PC-3 (cell line): Measurements from ENCODE around the gene OR2AG2. TPM values are rescaled to one million over a fixed set of nuclear protein-coding genes. Genes with fewer than 3 reads are reported as not detected.
"Not testable (repeated sequence)": the region's sequence is repeated elsewhere in the genome, so short reads cannot be mapped to it uniquely, and the experiment has no call there.

ENCODE experiments used
- ATAC-seq: fragments of 200-7000 bp; cut with Tn5 transposase; 2 replicates; pipeline ENCODE4 v1.9.1; 2020; ENCODE audit warnings: mild to moderate bottlenecking, moderate library complexity
- BruUV-seq: library from RNA; stranded (reverse); fragments of 400-500 nt; replicated peaks from 2 replicates; lab custom pipeline; 2021; lab: Mats Ljungman, UMichigan
- CTCF ChIA-PET: fragments of 300-600 bp; sonication (Branson Sonifier 250); formaldehyde crosslinking; loops from one replicate; lab custom pipeline; 2022; ENCODE audit warnings: antibody characterized with exemption; lab: Charles Lee
- POLR2A ChIA-PET: fragments of 300-600 bp; sonication (Branson Sonifier 250); formaldehyde crosslinking; loops from one replicate; lab custom pipeline; 2022; ENCODE audit warnings: antibody characterized with exemption; ENCODE audit not compliant: unreplicated experiment; lab: Charles Lee
- DNase-seq: peaks from one replicate; pipeline ENCODE4 v3.0.0-alpha.2; 2015
- H2AFZ ChIP-seq: fragments of 300-600 bp; sonication (generic); 2 replicates; pipeline ENCODE4 v1.6.0; 2016; ENCODE audit warnings: antibody characterized with exemption, low read length
- H3F3A ChIP-seq: fragments of 300-600 bp; sonication (generic); one replicate; pipeline ENCODE4 v1.6.0; 2017; ENCODE audit warnings: antibody characterized with exemption, low read length, control low read depth, mild to moderate bottlenecking; ENCODE audit not compliant: unreplicated experiment
- H3K27ac ChIP-seq: fragments of 300-600 bp; sonication (generic); 2 replicates; pipeline ENCODE4 v1.5.1; 2016; ENCODE audit warnings: mild to moderate bottlenecking, low read length
- H3K27me3 ChIP-seq: fragments of 300-600 bp; sonication (generic); 2 replicates; pipeline ENCODE4 v1.6.1; 2016; ENCODE audit warnings: low read length, mixed read lengths
- H3K36me3 ChIP-seq: fragments of 300-600 bp; sonication (generic); 2 replicates; pipeline ENCODE4 v1.6.1; 2016; ENCODE audit warnings: low read depth, mixed run types, low read length, mixed read lengths
- H3K4me1 ChIP-seq: fragments of 300-600 bp; sonication (generic); 2 replicates; pipeline ENCODE4 v1.5.1; 2016; ENCODE audit warnings: low read length; ENCODE audit not compliant: insufficient read depth
- H3K4me2 ChIP-seq: fragments of 300-600 bp; sonication (generic); 2 replicates; pipeline ENCODE4 v1.6.0; 2016; ENCODE audit warnings: low read length
- H3K4me3 ChIP-seq: fragments of 300-600 bp; sonication (generic); 2 replicates; pipeline ENCODE4 v1.5.1; 2016; ENCODE audit warnings: mild to moderate bottlenecking, low read length, mixed read lengths
- H3K79me2 ChIP-seq: fragments of 300-600 bp; sonication (generic); 2 replicates; pipeline ENCODE4 v1.6.1; 2017; ENCODE audit warnings: low read length, mixed read lengths
- H3K9ac ChIP-seq: fragments of 300-600 bp; sonication (generic); 2 replicates; pipeline ENCODE4 v1.6.0; 2016; ENCODE audit warnings: mild to moderate bottlenecking, low read length
- H3K9me2 ChIP-seq: fragments of 300-600 bp; sonication (generic); replicated peaks from 2 replicates; pipeline ENCODE4 v1.6.1; 2016; ENCODE audit warnings: mixed run types, low read length, mixed read lengths
- H3K9me3 ChIP-seq: fragments of 300-600 bp; sonication (generic); 2 replicates; pipeline ENCODE4 v1.6.1; 2016; ENCODE audit warnings: low read length, mixed read lengths
- H4K20me1 ChIP-seq: fragments of 300-600 bp; sonication (generic); 2 replicates; pipeline ENCODE4 v1.6.1; 2016; ENCODE audit warnings: low read length, mixed read lengths
- CTCF ChIP-seq: fragments of 300-600 bp; sonication (generic); conservative IDR thresholded peaks from 2 replicates; pipeline ENCODE4 v1.5.1; 2017; ENCODE audit warnings: antibody characterized with exemption, low read depth, mild to moderate bottlenecking, low read length
- EZH2 ChIP-seq: fragments of 300-600 bp; sonication (generic); IDR thresholded peaks from one replicate; pipeline ENCODE4 v1.6.1; 2017; ENCODE audit warnings: antibody characterized with exemption, mild to moderate bottlenecking, low read length; ENCODE audit not compliant: unreplicated experiment
- EZH2phosphoT487 ChIP-seq: fragments of 300-600 bp; sonication (generic); IDR thresholded peaks from 2 replicates; pipeline ENCODE4 v1.6.1; 2018; ENCODE audit warnings: mild to moderate bottlenecking, antibody characterized with exemption, low read length, borderline replicate concordance
- intact Hi-C: fragments of 100-400 bp; cut with micrococcal nuclease; formaldehyde crosslinking; loops from 2 replicates; pipeline ENCODE4 v1.9.0; 2023
- total RNA-seq: library from RNA; depleted of rRNA; stranded (reverse); fragments of >200 nt; gene quantifications from 2 replicates; pipeline ENCODE4 v1.2.3, GENCODE V29; 2014

The OR2AG2 gene
- total RNA-seq, 1 experiment from 2014 or later: 0.15 TPM

GRCh38 chr11:6817694-6818093, 45.9 kb upstream of the OR2AG2 start:
- H3K9me3 ChIP-seq: no peaks in the 10 kb centered on the region
- no peak for TF ChIP-seq CTCF
- no peaks in the 10 kb centered on the region for H3K79me2 ChIP-seq
- no peak overlapping the region for H3K27ac ChIP-seq
- CTCF ChIA-PET: no interaction called here
- intact Hi-C loops: no loop called here
- H3K9me2 ChIP-seq: no peaks in the 10 kb centered on the region
- no peak overlapping the region for H3K9ac ChIP-seq
- BruUV-seq: no TSS peak
- H3K4me3 ChIP-seq: no peak overlapping the region
- no peaks in the 10 kb centered on the region for H3F3A ChIP-seq
- peak; percentile 40; the same call in 1 of the 2 replicates for ATAC-seq
- no peak overlapping the region for H3K4me2 ChIP-seq
- no peak overlapping the region for H2AFZ ChIP-seq
- DNase-seq: no peak
- no peaks in the 10 kb centered on the region for H3K27me3 ChIP-seq
- no peaks in the 10 kb centered on the region for H3K36me3 ChIP-seq
- POLR2A ChIA-PET: no interaction called here
- H3K4me1 ChIP-seq: no peaks in the 10 kb centered on the region
- H4K20me1 ChIP-seq: no peaks in the 10 kb centered on the region

GRCh38 chr11:6813656-6814055, 41.9 kb upstream of the OR2AG2 start:
- Histone ChIP-seq H2AFZ (no peak overlapping the region), H3K36me3 (no peaks in the 10 kb centered on the region), H3K27ac (no peak overlapping the region), H3K9me2 (no peaks in the 10 kb centered on the region), H3K4me3 (no peak overlapping the region), H3K4me2 (no peak overlapping the region), H3F3A (no peaks in the 10 kb centered on the region), H3K9ac (no peak overlapping the region), H3K27me3 (no peaks in the 10 kb centered on the region), H3K9me3 (no peaks in the 10 kb centered on the region), H4K20me1 (no peaks in the 10 kb centered on the region), H3K4me1 (no peaks in the 10 kb centered on the region), H3K79me2 (no peaks in the 10 kb centered on the region)
- no TSS peak for BruUV-seq
- intact Hi-C loops: no loop called here
- ATAC-seq (no peak), DNase-seq (no peak)
- no peak for TF ChIP-seq EZH2
- TF ChIP-seq CTCF: no peak
- TF ChIP-seq EZH2phosphoT487: no peak
- POLR2A ChIA-PET: no interaction called here
- CTCF ChIA-PET: no interaction called here

- Histone ChIP-seq H2AFZ (no peak overlapping the region), H3K9me3 (no peaks in the 10 kb centered on the region), H3K4me3 (no peak overlapping the region), H3K9me2 (no peaks in the 10 kb centered on the region), H3F3A (no peaks in the 10 kb centered on the region), H3K9ac (no peak overlapping the region), H3K4me1 (no peaks in the 10 kb centered on the region), H3K36me3 (no peaks in the 10 kb centered on the region), H3K27me3 (no peaks in the 10 kb centered on the region), H3K79me2 (no peaks in the 10 kb centered on the region), H4K20me1 (no peaks in the 10 kb centered on the region), H3K27ac (no peak overlapping the region), H3K4me2 (no peak overlapping the region)
- BruUV-seq: no TSS peak
- POLR2A ChIA-PET: no interaction called here
- peak; percentile 71 for ATAC-seq
- TF ChIP-seq EZH2: no peak
- TF ChIP-seq EZH2phosphoT487: no peak
- TF ChIP-seq CTCF: peak; percentile 85
- CTCF ChIA-PET: interaction anchor here (0.5 to 1.0 kb wide), 6 partner anchors 13 to 279 kb away, joined by 3 to 4 read pairs (median 3); no protein-coding TSS in a partner anchor
- intact Hi-C loops: no loop called here
- DNase-seq: peak; percentile 66
Measured at GRCh38 chr11:6812390-6813005, 40.7 kb upstream of the OR2AG2 start.

- H3K4me2 ChIP-seq, H3K4me1 ChIP-seq, H2AFZ ChIP-seq, H3K9ac ChIP-seq, H3K36me3 ChIP-seq, BruUV-seq, H3K9me3 ChIP-seq, H3K79me2 ChIP-seq, H3K27ac ChIP-seq, CTCF ChIA-PET, H3F3A ChIP-seq, DNase-seq, H4K20me1 ChIP-seq, POLR2A ChIA-PET, H3K4me3 ChIP-seq, ATAC-seq, H3K9me2 ChIP-seq, intact Hi-C loops, H3K27me3 ChIP-seq: not testable (repeated sequence)
Measured at GRCh38 chr11:6801075-6801474, 29.3 kb upstream of the OR2AG2 start.
